Adrenal gland (tissue), 5 donors: ENCODE measurements around the gene INTS3.
"Not testable (repeated sequence)": the region's sequence is repeated elsewhere in the genome, so short reads cannot be mapped to it uniquely, and the experiment has no call there.

Experiments
- CTCF ChIP-seq, 6 experiments: fragments of 450-650 bp in 4 of 6; fragments of 200-600 bp in 2 of 6; sonication (generic) in 1 of 6; IDR thresholded peaks; 1 replicate in 5 of 6; 2 replicates in 1 of 6; pipeline versions ENCODE4 v1.5.1 to v1.8.0; 2016 to 2021; ENCODE audit warnings: antibody characterized with exemption in 6 of 6, mild to moderate bottlenecking in 2 of 6, moderate library complexity in 1 of 6
- POLR2A ChIP-seq, 2 donors: fragments of 450-650 bp; IDR thresholded peaks; one replicate each; pipeline ENCODE4 v1.6.1; 2017; ENCODE audit warnings: antibody characterized with exemption in 2 of 2, mild to moderate bottlenecking in 2 of 2, moderate library complexity in 1 of 2
- donor health status: DM: no; HTN: no; CAD: no.

- TF ChIP-seq CTCF, POLR2A (IDR thresholded peaks at IDR 0.05): not testable (repeated sequence)
Measured at GRCh38 chr1:153766663-153767062, 38.8 kb downstream of the INTS3 start.
